Amygdala (tissue), 56 donors: Measurements from ENCODE around the gene CEP72.
"Not testable (repeated sequence)": the region's sequence is repeated elsewhere in the genome, so short reads cannot be mapped to it uniquely, and the experiment has no call there.

ENCODE experiments used
- DNase-seq, 56 donors: peaks; one replicate each; lab custom pipeline; 2025; lab: John Stamatoyannopoulos, UW

The CEP72 gene

GRCh38 chr5:580436-580835 is 31.7 kb upstream of the CEP72 start:
- no peak for DNase-seq

GRCh38 chr5:581266-581665 is 30.9 kb upstream of the CEP72 start:
- no peak for DNase-seq

GRCh38 chr5:581941-582340 is 30.2 kb upstream of the CEP72 start:
- DNase-seq = no peak

- DNase-seq = not testable (repeated sequence)
Measured at GRCh38 chr5:582445-582844, 29.7 kb upstream of the CEP72 start.

GRCh38 chr5:582936-583635 is 29.1 kb upstream of the CEP72 start:
- no peak for DNase-seq

- no peak for DNase-seq
Measured at GRCh38 chr5:583645-584044, 28.5 kb upstream of the CEP72 start.

GRCh38 chr5:584216-584615 is 27.9 kb upstream of the CEP72 start:
- DNase-seq = no peak

- no peak for DNase-seq
Measured at GRCh38 chr5:584846-585245, 27.3 kb upstream of the CEP72 start.

GRCh38 chr5:585556-585955 is 26.6 kb upstream of the CEP72 start:
- DNase-seq = no peak

- DNase-seq = no peak
Measured at GRCh38 chr5:585962-586628, 26.0 kb upstream of the CEP72 start.

GRCh38 chr5:586751-587285 is 25.3 kb upstream of the CEP72 start:
- no peak for DNase-seq

GRCh38 chr5:587403-587802 is 24.7 kb upstream of the CEP72 start:
- no peak for DNase-seq

GRCh38 chr5:588406-588995 is 23.6 kb upstream of the CEP72 start:
- DNase-seq = no peak

GRCh38 chr5:589173-589572 is 23.0 kb upstream of the CEP72 start:
- DNase-seq = no peak

GRCh38 chr5:589588-589987 is 22.6 kb upstream of the CEP72 start:
- DNase-seq = no peak

GRCh38 chr5:590346-590745 is 21.8 kb upstream of the CEP72 start:
- DNase-seq = no peak

GRCh38 chr5:591746-592145 is 20.4 kb upstream of the CEP72 start:
- no peak for DNase-seq

- no peak for DNase-seq
Measured at GRCh38 chr5:592158-592557, 20.0 kb upstream of the CEP72 start.

GRCh38 chr5:593511-593910 is 18.6 kb upstream of the CEP72 start:
- no peak for DNase-seq

GRCh38 chr5:594226-594860 is 17.8 kb upstream of the CEP72 start:
- no peak for DNase-seq

- DNase-seq = no peak
Measured at GRCh38 chr5:595285-595875, 16.8 kb upstream of the CEP72 start.
